GM18868 (cell line): ENCODE measurements around the gene C1orf198.

ENCODE experiments used
- ATAC-seq: cut with Tn5 transposase; IDR thresholded peaks from one replicate; pipeline ENCODE4 v1.9.1; 2021; ENCODE audit warnings: mild to moderate bottlenecking, moderate library complexity; ENCODE audit not compliant: unreplicated experiment

Gene C1orf198

GRCh38 chr1:230836793-230837192 is 31.5 kb downstream of the C1orf198 start:
- no peak for ATAC-seq

DNA sequence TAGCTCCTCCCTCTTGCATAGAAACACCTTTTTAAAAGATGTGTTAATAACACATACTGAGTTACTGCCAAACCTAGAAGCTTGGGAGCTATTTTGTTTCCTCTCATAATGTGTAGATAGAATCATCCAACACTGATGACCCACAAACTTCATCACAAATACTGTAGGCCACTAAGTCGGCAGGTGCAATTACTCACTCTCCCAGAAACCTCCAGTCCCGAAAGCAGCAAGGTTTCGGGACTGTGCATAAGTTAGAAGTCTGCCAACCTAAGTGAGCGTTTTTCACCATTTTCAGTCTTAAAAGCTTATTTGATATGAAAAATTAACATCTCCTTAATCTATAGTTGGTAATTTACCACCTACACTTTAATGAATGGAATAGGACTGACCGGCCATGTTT is 32.0 kb downstream of the C1orf198 start:
- no peak for ATAC-seq

- no peak for ATAC-seq
Measured at GRCh38 chr1:230834292-230834691, 34.0 kb downstream of the C1orf198 start.

DNA sequence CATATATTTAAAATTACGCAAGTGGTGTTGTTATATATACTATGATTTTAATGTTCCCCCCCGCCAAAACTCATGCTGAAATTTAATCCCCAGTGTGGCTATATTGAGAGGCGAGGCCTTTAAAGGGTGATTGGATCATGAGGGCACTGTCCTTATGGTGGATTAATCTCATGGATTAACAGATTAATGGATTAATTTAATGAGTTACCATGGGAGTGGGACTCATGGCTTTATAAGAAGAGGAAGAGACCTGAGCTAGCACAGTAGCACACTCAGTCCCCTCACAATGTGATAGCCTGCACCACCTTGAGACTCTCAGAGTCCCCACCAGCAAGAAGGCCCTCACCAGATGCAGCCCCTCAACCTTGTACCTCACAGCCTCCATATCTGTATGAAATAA is 34.8 kb downstream of the C1orf198 start:
- ATAC-seq: no peak

- ATAC-seq: no peak
Measured at GRCh38 chr1:230832476-230832875, 35.8 kb downstream of the C1orf198 start.

DNA sequence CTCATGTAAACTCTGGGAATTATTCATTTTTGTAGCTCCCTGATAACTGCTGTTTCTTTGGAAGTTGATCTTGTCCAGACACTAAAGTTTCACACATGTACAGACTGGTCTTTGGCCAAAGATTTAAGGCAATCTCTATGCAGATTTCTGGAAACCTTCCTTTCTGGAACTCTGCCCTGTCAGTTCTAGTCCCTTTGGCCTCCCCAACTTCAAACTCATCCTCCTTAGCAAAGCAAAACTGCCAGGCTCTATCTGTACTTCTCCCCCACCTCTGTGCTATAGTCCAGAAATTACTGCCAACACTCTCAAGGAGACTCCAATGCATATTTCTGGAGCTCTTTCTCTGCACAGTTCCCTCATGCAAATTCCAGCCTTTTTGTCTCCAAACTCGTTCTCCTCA is 36.5 kb downstream of the C1orf198 start:
- ATAC-seq: no peak

DNA sequence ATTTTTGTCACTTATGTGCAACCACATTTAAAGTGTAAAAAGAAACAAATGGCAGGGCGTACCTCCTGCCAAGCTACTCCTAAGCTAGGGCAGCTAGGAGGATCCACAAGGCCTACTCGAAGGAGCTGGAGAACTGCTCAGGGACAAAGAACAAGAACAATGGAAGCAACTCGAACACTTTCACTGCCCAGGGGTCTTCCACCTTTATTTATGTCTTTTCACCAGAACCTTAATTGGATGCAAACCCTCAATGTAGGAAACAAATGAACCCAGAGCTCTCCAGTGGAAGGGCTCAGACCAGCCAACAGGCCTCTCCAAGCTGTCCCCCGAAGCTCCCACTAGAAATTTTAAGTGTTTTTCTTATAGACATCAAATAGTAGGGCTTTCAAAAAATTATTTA is 39.9 kb downstream of the C1orf198 start:
- no peak for ATAC-seq

- ATAC-seq: no peak
Measured at GRCh38 chr1:230827801-230828200, 40.5 kb downstream of the C1orf198 start.

GRCh38 chr1:230827081-230827681 is 41.1 kb downstream of the C1orf198 start:
- no peak for ATAC-seq

DNA sequence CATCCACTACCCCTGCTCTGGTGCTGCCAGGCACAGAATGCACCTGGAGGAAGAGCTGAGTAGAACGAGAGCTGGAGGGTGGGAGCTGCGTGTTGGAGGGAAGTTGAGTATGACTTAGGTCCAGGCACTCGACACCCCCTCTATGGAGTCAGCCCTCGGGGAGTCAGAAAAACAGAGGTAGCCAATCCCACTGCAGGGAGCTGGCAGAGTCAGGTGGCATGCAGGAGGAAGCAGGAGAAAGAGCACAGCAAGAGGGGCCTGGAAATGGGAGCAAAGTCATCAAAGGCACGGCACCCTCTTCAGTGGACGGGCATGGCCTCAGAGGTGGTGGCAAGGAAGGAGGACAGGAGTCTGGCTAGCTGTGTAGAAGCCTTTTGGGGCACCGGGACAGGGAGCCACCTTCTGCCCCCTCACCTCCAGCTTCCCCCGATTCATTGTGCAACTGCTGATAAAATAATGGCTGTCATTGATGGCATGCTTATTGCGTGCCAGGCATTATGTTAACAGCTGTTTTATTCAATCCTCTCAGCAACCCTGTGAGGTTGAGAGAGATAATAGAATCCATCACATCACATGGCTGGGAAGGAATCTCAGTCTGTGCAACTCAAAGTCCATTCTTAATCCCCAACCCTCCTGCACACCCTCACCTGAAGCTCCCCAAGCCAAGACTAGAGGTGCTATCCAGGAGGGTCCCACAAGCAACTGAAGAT is 42.0 kb downstream of the C1orf198 start:
- no peak for ATAC-seq

DNA sequence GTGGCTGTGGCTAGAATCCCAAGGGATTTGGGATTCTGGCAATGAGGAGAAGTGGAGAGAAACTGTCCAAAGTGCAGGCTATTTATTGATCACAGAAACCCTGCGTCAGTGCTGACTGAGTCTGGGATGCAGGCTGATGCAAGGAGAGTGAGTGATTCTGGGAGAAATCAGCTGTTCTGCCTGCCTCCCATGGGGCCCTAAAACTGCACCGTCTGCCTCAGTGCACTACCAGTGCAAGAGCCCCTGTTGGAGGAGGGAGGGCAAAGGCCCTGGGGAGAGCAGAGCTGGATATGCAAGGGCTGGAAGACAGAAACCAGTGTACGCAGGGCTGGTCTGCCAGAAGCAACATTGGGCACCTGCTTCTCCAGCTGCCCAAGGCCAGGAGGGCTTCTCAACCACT is 42.6 kb downstream of the C1orf198 start:
- no peak for ATAC-seq

DNA sequence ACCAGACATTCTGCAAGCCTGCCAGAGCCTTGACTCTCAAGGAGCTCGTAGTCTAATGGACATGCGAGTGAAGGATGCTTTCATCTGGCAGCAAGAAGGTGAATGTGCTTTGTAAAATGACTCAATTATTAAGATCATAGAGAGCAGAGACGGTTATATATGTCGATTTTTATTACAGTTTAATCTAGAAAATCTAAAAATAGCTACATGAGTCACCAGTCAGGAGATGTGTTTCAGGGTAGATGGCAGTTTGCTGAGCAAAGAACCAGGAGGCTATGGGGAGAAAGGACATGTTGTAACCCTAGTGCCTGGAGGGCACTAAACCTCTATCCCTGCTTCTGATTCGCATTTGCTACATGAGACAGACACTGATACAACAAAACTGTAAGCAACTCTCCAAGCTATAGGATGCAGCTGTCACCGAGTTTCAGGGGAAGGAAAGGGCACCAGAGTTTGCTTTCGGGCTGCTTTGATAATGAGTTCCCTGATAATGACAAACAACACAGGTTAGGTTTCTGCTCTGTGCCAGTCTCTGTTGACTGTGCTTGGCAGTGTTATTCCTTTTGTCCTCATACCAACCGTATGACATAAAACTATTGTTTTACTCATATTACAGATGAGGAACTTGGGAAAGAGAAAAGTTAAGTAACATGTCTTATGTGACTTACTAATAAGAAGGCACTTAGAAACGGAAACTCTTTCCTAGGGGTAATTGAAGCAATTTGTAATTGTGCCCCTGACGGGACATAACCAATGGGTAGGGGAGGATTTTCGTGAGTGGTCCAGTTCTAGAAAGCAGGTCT is 43.2 kb downstream of the C1orf198 start:
- ATAC-seq: no peak

GRCh38 chr1:230824551-230824918 is 43.8 kb downstream of the C1orf198 start:
- ATAC-seq: no peak

GRCh38 chr1:230823931-230824381 is 44.4 kb downstream of the C1orf198 start:
- ATAC-seq: no peak

GRCh38 chr1:230823426-230823825 is 44.9 kb downstream of the C1orf198 start:
- ATAC-seq: no peak

- ATAC-seq: no peak
Measured at GRCh38 chr1:230822092-230822581, 46.2 kb downstream of the C1orf198 start.

DNA sequence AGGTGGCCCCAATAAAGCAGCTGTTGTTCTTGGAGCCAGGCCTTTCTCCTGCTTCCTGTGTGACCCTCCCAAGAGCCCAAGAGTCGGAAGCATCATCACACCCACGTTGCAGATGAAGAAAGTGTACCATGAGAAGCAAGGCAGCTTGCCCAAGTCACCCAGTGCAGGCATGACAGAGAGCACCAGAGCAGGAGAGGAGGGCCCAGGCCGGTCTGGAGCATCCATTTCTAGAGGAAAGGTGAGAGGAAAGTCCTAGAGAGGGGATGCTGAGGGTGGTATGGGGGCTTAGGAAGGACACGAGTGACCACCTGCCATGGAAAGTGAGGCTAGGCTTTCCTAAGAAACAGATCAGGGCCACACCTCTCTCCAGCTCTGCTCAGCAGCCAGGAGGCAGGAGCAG is 47.0 kb downstream of the C1orf198 start:
- no peak for ATAC-seq

DNA sequence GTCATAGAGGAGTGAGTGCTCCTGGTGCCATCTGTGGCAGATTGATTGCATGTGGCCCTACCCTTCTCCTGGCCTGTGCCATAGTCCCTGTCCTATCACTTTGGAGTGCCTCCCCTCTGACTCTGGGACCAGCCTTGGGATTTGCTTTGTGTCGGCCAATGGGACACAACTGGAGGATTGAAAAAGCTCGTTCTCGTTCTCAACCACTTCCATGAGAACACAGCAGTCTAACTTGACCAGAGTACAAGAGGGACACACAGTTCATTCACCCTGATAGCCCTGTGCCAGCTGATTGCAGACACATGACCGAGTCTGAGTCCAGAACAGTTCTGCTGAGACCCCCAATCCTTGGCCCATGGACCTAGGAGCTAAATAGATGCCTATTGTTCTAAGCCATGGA is 47.8 kb downstream of the C1orf198 start:
- no peak for ATAC-seq

DNA sequence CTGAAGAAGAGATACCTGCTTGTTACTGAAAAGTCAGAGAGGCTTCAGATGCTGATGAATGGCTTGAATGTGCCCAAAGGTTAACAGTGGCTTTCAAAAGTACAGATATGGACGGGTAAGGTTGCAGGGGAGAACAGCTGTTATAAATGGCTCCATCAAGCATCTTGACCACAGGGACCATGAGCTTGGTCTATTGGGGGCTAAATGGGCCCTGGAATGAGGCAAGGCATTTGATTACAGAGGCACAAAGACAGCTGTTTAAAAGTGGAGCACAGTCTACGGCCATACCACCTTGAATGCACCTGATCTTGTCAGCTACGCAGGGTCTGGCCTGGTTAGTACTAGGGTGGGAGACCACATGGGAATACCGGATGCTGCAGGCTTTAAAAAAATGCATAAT is 48.3 kb downstream of the C1orf198 start:
- ATAC-seq: no peak

DNA sequence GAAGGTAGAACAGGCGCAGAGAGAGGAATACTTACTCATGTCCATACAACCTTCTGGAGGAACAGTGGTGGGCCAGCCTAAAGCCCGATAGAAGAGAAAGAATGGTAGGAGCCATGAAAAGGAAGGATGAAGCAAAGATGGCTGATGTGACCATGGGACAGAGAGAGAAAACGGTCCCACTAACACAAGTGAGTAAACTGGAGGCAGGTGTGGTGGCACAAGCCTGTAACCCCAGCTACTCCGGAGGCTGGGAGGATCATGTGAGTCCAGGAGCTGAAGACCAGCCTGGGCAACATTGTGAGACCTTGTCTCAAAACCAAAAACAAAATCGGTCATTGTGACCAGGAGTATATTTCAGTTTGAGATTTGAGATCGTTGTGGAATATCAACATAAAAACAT is 49.4 kb downstream of the C1orf198 start:
- ATAC-seq: no peak

GRCh38 chr1:230818367-230818766 is 50.0 kb downstream of the C1orf198 start:
- no peak for ATAC-seq

DNA sequence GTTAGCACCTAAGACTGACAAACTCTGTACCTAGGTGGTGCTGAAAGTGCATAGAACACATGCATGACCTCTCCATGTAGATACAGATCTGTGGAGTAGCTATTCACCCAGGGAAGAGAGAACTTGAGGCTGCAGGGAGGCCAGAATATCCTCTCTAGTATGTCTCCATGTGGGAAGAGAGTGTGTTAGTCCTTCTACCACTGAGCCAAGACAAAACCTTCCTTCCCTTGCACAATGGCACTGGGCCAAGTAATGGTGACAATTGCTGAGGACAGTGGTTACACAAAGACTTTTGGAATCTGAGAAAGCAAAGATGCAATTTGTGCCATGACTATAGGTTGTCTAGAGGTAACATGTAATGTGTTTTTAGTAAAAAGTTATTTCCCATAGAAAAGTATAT is 52.3 kb downstream of the C1orf198 start:
- ATAC-seq: no peak
